IMR-90 (cell line): ENCODE measurements around the gene ATP1A1. TPM values are rescaled to one million over a fixed set of nuclear protein-coding genes. Genes with fewer than 3 reads are reported as not detected.

Experiments used
- ATAC-seq: fragments of 200-7000 bp; cut with Tn5 transposase; 2 replicates; pipeline ENCODE4 v1.9.1; 2020; ENCODE audit warnings: low read depth, mild to moderate bottlenecking, moderate library complexity
- BruUV-seq: library from RNA; stranded (reverse); fragments of 400-500 nt; replicated peaks from 2 replicates; lab custom pipeline; 2021; lab: Mats Ljungman, UMichigan
- CTCF ChIA-PET: fragments of 300-600 bp; formaldehyde crosslinking; extraction: SDS; loops from one replicate; lab custom pipeline; 2021; ENCODE audit warnings: antibody characterized with exemption; lab: Yijun Ruan, JAX
- POLR2A ChIA-PET: fragments of 300-600 bp; sonication (Branson Sonifier 250); formaldehyde crosslinking; loops from one replicate; lab custom pipeline; 2022; ENCODE audit warnings: antibody characterized with exemption; ENCODE audit not compliant: unreplicated experiment; lab: Charles Lee
- DNase-seq: peaks from one replicate; pipeline ENCODE4 v3.0.0; 2013
- H2AFZ ChIP-seq: replicated peaks from 2 replicates; pipeline ENCODE3; 2013; ENCODE audit warnings: low read length, mild to moderate bottlenecking; ENCODE audit not compliant: poor library complexity
- H2AK5ac ChIP-seq: 2 replicates; pipeline ENCODE4 v1.6.1; 2013; ENCODE audit warnings: low read depth, low read length, inconsistent platforms
- H2AK9ac ChIP-seq: replicated peaks from 2 replicates; pipeline ENCODE3; 2013; ENCODE audit warnings: mild to moderate bottlenecking, low read depth, low read length, moderate library complexity; ENCODE audit not compliant: poor library complexity
- H2BK120ac ChIP-seq: 2 replicates; pipeline ENCODE4 v1.6.1; 2013; ENCODE audit warnings: low read depth, low read length, inconsistent platforms
- H2BK15ac ChIP-seq: 3 replicates; pipeline ENCODE4 v1.6.1; 2013; ENCODE audit warnings: low read depth, low read length, inconsistent platforms
- H2BK20ac ChIP-seq: 2 replicates; pipeline ENCODE4 v1.6.1; 2013; ENCODE audit warnings: low read depth, mild to moderate bottlenecking, inconsistent platforms, low read length, moderate library complexity
- H2BK5ac ChIP-seq: 2 replicates; pipeline ENCODE4 v1.6.1; 2013; ENCODE audit warnings: mild to moderate bottlenecking, low read depth, low read length, inconsistent platforms; ENCODE audit not compliant: poor library complexity, severe bottlenecking
- H3K14ac ChIP-seq: replicated peaks from 2 replicates; pipeline ENCODE4 v1.6.1; 2013; ENCODE audit warnings: low read depth, low read length, inconsistent platforms
- H3K18ac ChIP-seq: 2 replicates; pipeline ENCODE4 v1.6.1; 2013; ENCODE audit warnings: low read depth, low read length, control low read depth
- H3K23ac ChIP-seq: 2 replicates; pipeline ENCODE4 v1.6.1; 2013; ENCODE audit warnings: low read depth, low read length, inconsistent platforms
- H3K27ac ChIP-seq: 2 replicates; pipeline ENCODE4 v1.5.1; 2013; ENCODE audit warnings: mild to moderate bottlenecking, control low read depth, low read length; ENCODE audit not compliant: insufficient read depth
- H3K27me3 ChIP-seq: 2 replicates; pipeline ENCODE4 v1.6.1; 2013; ENCODE audit warnings: low read length; ENCODE audit not compliant: control insufficient read depth, insufficient read depth
- H3K36me3 ChIP-seq: 2 replicates; pipeline ENCODE4 v1.6.1; 2013; ENCODE audit warnings: low read length, mixed read lengths; ENCODE audit not compliant: control insufficient read depth, insufficient read depth
- H3K4ac ChIP-seq: 2 replicates; pipeline ENCODE4 v1.6.1; 2013; ENCODE audit warnings: low read depth, low read length, inconsistent platforms
- H3K4me1 ChIP-seq: 2 replicates; pipeline ENCODE4 v1.6.1; 2013; ENCODE audit warnings: low read length, mixed read lengths; ENCODE audit not compliant: control insufficient read depth, insufficient read depth
- H3K4me2 ChIP-seq: 2 replicates; pipeline ENCODE4 v1.6.1; 2013; ENCODE audit warnings: low read depth, mild to moderate bottlenecking, control low read depth, low read length, moderate library complexity
- H3K4me3 ChIP-seq: 2 replicates; pipeline ENCODE4 v1.5.1; 2013; ENCODE audit warnings: low read depth, mild to moderate bottlenecking, control low read depth, low read length, moderate library complexity; ENCODE audit not compliant: insufficient read depth
- H3K56ac ChIP-seq: 2 replicates; pipeline ENCODE4 v1.6.1; 2013; ENCODE audit warnings: low read length, inconsistent platforms; ENCODE audit not compliant: insufficient read depth; ENCODE audit errors: extremely low read depth
- H3K79me1 ChIP-seq, 2 experiments: 2 replicates each; pipeline ENCODE4 v1.6.1; 2013; ENCODE audit warnings: low read length in 2 of 2, inconsistent platforms in 1 of 2, low read depth in 1 of 2
- H3K9ac ChIP-seq: 2 replicates; pipeline ENCODE4 v1.6.1; 2013; ENCODE audit warnings: low read depth, low read length, control low read depth
- H3K9me1 ChIP-seq: 2 replicates; pipeline ENCODE4 v1.6.1; 2013; ENCODE audit warnings: low read length, inconsistent platforms; ENCODE audit not compliant: insufficient read depth
- H3K9me3 ChIP-seq: 2 replicates; pipeline ENCODE4 v1.6.1; 2013; ENCODE audit warnings: low read length; ENCODE audit not compliant: control insufficient read depth, insufficient read depth
- H4K20me1 ChIP-seq: 2 replicates; pipeline ENCODE4 v1.6.1; 2013; ENCODE audit warnings: low read length, inconsistent platforms; ENCODE audit not compliant: insufficient read depth
- H4K5ac ChIP-seq: 2 replicates; pipeline ENCODE4 v1.6.1; 2013; ENCODE audit warnings: mild to moderate bottlenecking, low read depth, low read length, control low read depth
- H4K8ac ChIP-seq, 2 experiments: 2 replicates each; pipeline ENCODE4 v1.6.1; 2013; ENCODE audit warnings: low read depth in 2 of 2, low read length in 2 of 2, control low read depth in 1 of 2, inconsistent platforms in 1 of 2
- H4K91ac ChIP-seq: 2 replicates; pipeline ENCODE4 v1.6.1; 2013; ENCODE audit warnings: low read depth, low read length, inconsistent platforms; ENCODE audit not compliant: insufficient read depth
- BHLHE40 ChIP-seq: fragments of 150-350 bp; IDR thresholded peaks from 2 replicates; pipeline ENCODE4 v1.6.1; 2016; ENCODE audit warnings: mild to moderate bottlenecking, low read depth, low read length
- CEBPB ChIP-seq: IDR thresholded peaks from 2 replicates; pipeline ENCODE4 v1.6.1; 2012; ENCODE audit warnings: low read depth, low read length, improper control_type of control experiment
- CHD1 ChIP-seq: IDR thresholded peaks from 2 replicates; pipeline ENCODE4 v1.6.1; 2012; ENCODE audit warnings: low read depth, low read length, improper control_type of control experiment
- FOS ChIP-seq: fragments of 150-350 bp; IDR thresholded peaks from 2 replicates; pipeline ENCODE4 v1.6.1; 2016; ENCODE audit warnings: low read depth, low read length
- MAFK ChIP-seq: IDR thresholded peaks from 2 replicates; pipeline ENCODE4 v1.6.1; 2012; ENCODE audit warnings: low read depth, low read length, improper control_type of control experiment
- MAZ ChIP-seq: IDR thresholded peaks from 2 replicates; pipeline ENCODE4 v1.6.1; 2012; ENCODE audit warnings: low read depth, mild to moderate bottlenecking, low read length, improper control_type of control experiment, moderate library complexity, borderline replicate concordance
- MXI1 ChIP-seq: IDR thresholded peaks from 2 replicates; pipeline ENCODE4 v1.6.1; 2012; ENCODE audit warnings: low read depth, mild to moderate bottlenecking, low read length, moderate library complexity, borderline replicate concordance
- NFE2L2 ChIP-seq: fragments of 150-350 bp; IDR thresholded peaks from 2 replicates; pipeline ENCODE4 v1.6.1; 2016; ENCODE audit warnings: low read depth, mild to moderate bottlenecking, low read length
- POLR2A ChIP-seq: IDR thresholded peaks from 2 replicates; pipeline ENCODE4 v1.6.1; 2012; ENCODE audit warnings: mild to moderate bottlenecking, low read depth, low read length
- RAD21 ChIP-seq: IDR thresholded peaks from 2 replicates; pipeline ENCODE4 v1.6.1; 2012; ENCODE audit warnings: low read length, improper control_type of control experiment
- RCOR1 ChIP-seq: IDR thresholded peaks from 2 replicates; pipeline ENCODE4 v1.6.1; 2012; ENCODE audit warnings: mild to moderate bottlenecking, low read length, improper control_type of control experiment; ENCODE audit not compliant: insufficient replicate concordance
- RFX5 ChIP-seq: IDR thresholded peaks from 2 replicates; pipeline ENCODE4 v1.8.0; 2012; ENCODE audit warnings: low read depth, mild to moderate bottlenecking, low read length, moderate library complexity
- SMC3 ChIP-seq: fragments of 150-350 bp; IDR thresholded peaks from 2 replicates; pipeline ENCODE4 v1.6.1; 2016; ENCODE audit warnings: low read depth, mild to moderate bottlenecking, antibody characterized with exemption, low read length, moderate library complexity
- WGBS, 2 experiments: methylation state at CpG; one replicate each; pipeline versions ENCODE4 v1.1.5 to v1.1.7; 2013; ENCODE audit warnings: missing lambda C conversion rate in 2 of 2; ENCODE audit not compliant: insufficient read length in 1 of 2; ENCODE audit errors: extremely low coverage in 2 of 2; 5-methylcytosine and 5-hydroxymethylcytosine counted together
- dilution Hi-C: fragments of 300-500 bp; cut with HindIII; formaldehyde crosslinking; loops from one replicate; pipeline ENCODE4 v1.14.3; 2018; ENCODE audit warnings: low sequenced_read_pairs; ENCODE audit not compliant: unreplicated experiment
- in situ Hi-C: fragments of 300-500 bp; cut with MboI; formaldehyde crosslinking; loops from 3 replicates; pipeline ENCODE4 v1.14.3; 2019; ENCODE audit warnings: low sequenced_read_pairs, inconsistent platforms, mixed read lengths
- intact Hi-C: fragments of 100-400 bp; cut with micrococcal nuclease; formaldehyde crosslinking; loops from 2 replicates; pipeline ENCODE4 v1.10.0; 2022
- polyA plus RNA-seq, 3 experiments: library from polyadenylated mRNA; depleted of rRNA; stranded (reverse); fragments of >200 nt; gene quantifications; 2 replicates each; pipeline ENCODE4 v1.2.3, GENCODE V29; 2012; ENCODE audit warnings: low replicate concordance in 1 of 3
- total RNA-seq: library from RNA; depleted of rRNA; stranded (reverse); fragments of >200 nt; gene quantifications from 2 replicates; pipeline ENCODE4 v1.2.3, GENCODE V29; 2012
- TF ChIP-seq, protein P1 (sequence below): conservative IDR thresholded peaks from 2 replicates; pipeline ENCODE4 v1.5.1; 2012; ENCODE audit warnings: mild to moderate bottlenecking, low read depth, low read length, improper control_type of control experiment
- TF ChIP-seq, protein P2 (sequence below): fragments of 150-350 bp; IDR thresholded peaks from 2 replicates; pipeline ENCODE4 v1.6.1; 2017; ENCODE audit warnings: mild to moderate bottlenecking, antibody characterized with exemption, low read length, low read depth
- TF ChIP-seq, protein P3 (sequence below): fragments of 150-350 bp; IDR thresholded peaks from 2 replicates; pipeline ENCODE4 v1.6.1; 2016; ENCODE audit warnings: low read depth, mild to moderate bottlenecking, low read length, moderate library complexity, borderline replicate concordance

Gene ATP1A1
- total and polyA plus RNA-seq, 2 of the 4 experiments (the other 2 are of a cell fraction) = 116 to 125 TPM

DNA sequence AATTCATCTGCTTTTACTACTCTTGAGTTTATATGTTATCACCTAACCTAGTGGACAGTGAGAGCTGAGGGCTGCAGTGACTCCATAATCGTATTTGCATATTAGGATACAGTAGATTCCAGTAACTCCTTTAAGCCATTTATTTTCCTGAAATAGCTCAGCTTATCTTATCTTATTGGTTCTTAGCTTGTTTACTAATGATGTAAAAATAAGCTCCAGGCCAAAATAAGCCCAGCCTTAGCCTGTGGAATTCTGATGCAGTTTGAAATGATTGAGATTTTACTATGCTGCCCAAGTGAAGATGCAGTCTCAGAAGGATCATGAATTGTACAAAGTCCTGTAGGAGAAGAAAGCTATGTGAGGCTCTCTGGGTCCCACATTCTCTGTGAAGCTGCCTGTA lies 18.1 kb downstream of the ATP1A1 start:
- dilution Hi-C loops (no loop called here), intact Hi-C loops (no loop called here), in situ Hi-C loops (no loop called here)
- Histone ChIP-seq H3K23ac (no peak overlapping the region), H3K9ac (no peak overlapping the region), H4K91ac (no peak overlapping the region), H2BK120ac (no peak overlapping the region), H2BK20ac (no peak overlapping the region), H3K9me1 (peaks cover 3% of the 10 kb centered on the region; the same call in 1 of the 2 replicates), H3K4me1 (no peaks in the 10 kb centered on the region), H3K9me3 (no peaks in the 10 kb centered on the region), H3K18ac (no peak overlapping the region), H2AK5ac (no peak overlapping the region), H4K8ac (no peak overlapping the region), H4K20me1 (no peaks in the 10 kb centered on the region), H2BK5ac (no peak overlapping the region), H3K14ac (no peak overlapping the region), H2AK9ac (no peak overlapping the region), H3K27ac (no peak overlapping the region), H2BK15ac (no peak overlapping the region), H4K5ac (no peak overlapping the region), H2AFZ (no peak overlapping the region), H3K4ac (no peak overlapping the region), H3K36me3 (peaks cover 54% of the 10 kb centered on the region), H3K79me1 (no peaks in the 10 kb centered on the region; a peak in 1 of 4 replicates), H3K4me2 (no peak overlapping the region), H3K27me3 (no peaks in the 10 kb centered on the region), H3K4me3 (no peak overlapping the region), H3K56ac (no peak overlapping the region)
- no TSS peak for BruUV-seq
- ChIA-PET CTCF (no interaction called here), POLR2A (no interaction called here)
- no peak for DNase-seq
- TF ChIP-seq SMC3 (no peak), CEBPB (no peak), BHLHE40 (no peak), CHD1 (no peak), RCOR1 (no peak), RFX5 (no peak), MAZ (no peak), FOS (no peak), MXI1 (no peak), POLR2A (no peak), RAD21 (no peak), MAFK (no peak), NFE2L2 (no peak)
- TF ChIP-seq, protein P1, sequence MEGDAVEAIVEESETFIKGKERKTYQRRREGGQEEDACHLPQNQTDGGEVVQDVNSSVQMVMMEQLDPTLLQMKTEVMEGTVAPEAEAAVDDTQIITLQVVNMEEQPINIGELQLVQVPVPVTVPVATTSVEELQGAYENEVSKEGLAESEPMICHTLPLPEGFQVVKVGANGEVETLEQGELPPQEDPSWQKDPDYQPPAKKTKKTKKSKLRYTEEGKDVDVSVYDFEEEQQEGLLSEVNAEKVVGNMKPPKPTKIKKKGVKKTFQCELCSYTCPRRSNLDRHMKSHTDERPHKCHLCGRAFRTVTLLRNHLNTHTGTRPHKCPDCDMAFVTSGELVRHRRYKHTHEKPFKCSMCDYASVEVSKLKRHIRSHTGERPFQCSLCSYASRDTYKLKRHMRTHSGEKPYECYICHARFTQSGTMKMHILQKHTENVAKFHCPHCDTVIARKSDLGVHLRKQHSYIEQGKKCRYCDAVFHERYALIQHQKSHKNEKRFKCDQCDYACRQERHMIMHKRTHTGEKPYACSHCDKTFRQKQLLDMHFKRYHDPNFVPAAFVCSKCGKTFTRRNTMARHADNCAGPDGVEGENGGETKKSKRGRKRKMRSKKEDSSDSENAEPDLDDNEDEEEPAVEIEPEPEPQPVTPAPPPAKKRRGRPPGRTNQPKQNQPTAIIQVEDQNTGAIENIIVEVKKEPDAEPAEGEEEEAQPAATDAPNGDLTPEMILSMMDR = no peak
- TF ChIP-seq, protein P2, sequence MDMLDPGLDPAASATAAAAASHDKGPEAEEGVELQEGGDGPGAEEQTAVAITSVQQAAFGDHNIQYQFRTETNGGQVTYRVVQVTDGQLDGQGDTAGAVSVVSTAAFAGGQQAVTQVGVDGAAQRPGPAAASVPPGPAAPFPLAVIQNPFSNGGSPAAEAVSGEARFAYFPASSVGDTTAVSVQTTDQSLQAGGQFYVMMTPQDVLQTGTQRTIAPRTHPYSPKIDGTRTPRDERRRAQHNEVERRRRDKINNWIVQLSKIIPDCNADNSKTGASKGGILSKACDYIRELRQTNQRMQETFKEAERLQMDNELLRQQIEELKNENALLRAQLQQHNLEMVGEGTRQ = no peak
- TF ChIP-seq, protein P3, sequence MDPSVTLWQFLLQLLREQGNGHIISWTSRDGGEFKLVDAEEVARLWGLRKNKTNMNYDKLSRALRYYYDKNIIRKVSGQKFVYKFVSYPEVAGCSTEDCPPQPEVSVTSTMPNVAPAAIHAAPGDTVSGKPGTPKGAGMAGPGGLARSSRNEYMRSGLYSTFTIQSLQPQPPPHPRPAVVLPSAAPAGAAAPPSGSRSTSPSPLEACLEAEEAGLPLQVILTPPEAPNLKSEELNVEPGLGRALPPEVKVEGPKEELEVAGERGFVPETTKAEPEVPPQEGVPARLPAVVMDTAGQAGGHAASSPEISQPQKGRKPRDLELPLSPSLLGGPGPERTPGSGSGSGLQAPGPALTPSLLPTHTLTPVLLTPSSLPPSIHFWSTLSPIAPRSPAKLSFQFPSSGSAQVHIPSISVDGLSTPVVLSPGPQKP = no peak
- WGBS, 2 experiments = no CpG with 5 or more reads among the region's 1 CpG
- ATAC-seq = no peak; the same call in 1 of the 2 replicates
